NCI-H1694 treated with DMSO at 0.1 percent for 48 hours (cell line): ENCODE data around the gene MACROD2.
"Not testable (repeated sequence)": the region's sequence is repeated elsewhere in the genome, so short reads cannot be mapped to it uniquely, and the experiment has no call there.

Experiments
- DNase-seq: peaks from one replicate; lab custom pipeline; 2025; lab: John Stamatoyannopoulos, UW

Gene MACROD2

DNA sequence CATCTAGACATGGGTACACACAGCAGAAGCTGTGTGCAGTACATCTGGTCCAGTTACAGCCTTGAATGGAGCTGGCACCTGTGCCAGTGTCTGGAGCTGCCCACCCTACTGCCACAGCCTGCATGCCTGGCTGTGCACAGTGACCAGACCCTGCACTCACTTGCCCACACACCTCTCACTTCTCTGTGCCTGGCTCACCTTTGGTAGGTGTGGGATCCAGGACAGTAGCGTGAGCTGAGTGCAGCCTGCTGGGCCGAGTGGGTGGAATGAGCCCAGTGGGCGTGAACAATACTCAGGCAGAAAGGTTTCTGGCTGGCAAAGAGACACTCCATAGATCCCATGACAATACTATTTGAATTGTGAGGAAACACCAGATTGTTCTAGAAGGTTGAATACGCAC is 1181.6 kb downstream of the MACROD2 start:
- DNase-seq = no peak

DNA sequence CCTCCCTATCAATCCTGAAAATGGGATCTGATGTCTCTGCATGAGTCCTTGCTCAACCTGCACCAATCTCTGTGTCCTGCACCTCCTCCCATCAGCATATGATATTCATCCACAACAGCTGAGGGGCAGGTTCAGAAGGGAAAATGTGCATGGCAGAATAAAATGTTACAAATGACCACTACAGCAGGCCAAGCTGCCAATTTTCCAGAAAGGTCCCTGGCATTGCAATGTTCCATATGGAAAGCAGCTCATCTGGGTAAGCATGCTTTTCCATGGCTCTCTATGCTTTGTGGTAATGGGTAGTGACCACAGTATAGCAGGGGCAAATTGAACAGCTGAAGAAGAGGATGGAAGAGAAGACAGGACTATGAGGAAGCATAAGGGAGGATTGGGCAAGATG is 1183.3 kb downstream of the MACROD2 start:
- no peak for DNase-seq

DNA sequence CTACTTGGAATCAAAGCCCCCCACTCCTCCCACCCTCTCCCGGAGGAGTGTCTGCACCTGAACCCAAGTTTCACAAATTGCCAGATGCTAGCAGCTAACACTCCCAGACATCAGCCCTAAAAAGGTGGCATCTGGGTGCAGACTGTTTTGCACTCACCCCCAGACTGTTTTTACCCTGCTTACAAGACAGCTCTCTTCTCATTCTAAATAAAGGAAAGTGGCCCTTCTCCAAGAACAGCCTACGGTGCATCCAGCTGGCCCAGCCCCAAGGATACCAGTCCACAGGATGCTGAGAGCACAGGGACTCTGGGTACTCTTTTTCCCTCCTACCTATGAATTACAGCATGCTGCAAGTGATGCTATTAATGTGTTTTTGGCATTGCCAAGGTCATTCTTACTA is 1184.1 kb downstream of the MACROD2 start:
- DNase-seq = no peak

DNA sequence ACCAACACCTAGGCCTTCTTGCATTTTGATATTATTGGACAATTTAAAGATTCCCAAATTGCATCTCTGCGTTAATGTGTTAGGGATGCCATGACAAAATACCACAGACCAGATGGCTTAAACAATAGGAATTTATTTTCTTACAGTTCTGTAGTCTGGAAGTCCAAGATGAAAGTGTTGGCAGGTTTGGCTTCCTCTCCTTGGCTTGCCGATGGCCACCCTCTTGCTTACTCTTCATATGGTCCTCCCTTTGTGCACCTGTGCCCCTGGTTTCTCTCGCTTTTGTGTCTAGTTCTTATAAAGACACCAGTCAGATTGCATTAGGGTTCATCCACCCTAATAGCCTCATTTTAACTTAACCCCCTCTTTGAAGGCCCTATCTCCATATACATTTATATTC is 1184.5 kb downstream of the MACROD2 start:
- DNase-seq = no peak

DNA sequence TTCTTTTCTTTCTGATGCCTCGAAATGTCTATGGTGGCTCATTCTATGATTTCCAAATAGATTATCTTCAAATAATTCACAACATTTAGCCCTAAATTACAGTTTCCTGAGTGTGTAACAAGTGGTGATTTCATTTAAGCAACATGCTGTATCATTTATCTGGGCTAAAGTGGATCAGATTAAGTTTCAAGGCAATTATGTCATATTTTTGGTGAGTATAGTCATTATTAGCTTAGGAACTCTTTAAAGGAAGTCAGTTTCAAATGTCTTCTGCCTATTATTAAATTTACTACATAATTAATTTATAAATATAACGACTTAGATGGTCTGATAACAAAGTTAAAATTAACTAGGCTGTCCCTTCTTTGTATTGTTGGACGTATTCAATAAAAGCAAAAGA is 1190.0 kb downstream of the MACROD2 start:
- no peak for DNase-seq

DNA sequence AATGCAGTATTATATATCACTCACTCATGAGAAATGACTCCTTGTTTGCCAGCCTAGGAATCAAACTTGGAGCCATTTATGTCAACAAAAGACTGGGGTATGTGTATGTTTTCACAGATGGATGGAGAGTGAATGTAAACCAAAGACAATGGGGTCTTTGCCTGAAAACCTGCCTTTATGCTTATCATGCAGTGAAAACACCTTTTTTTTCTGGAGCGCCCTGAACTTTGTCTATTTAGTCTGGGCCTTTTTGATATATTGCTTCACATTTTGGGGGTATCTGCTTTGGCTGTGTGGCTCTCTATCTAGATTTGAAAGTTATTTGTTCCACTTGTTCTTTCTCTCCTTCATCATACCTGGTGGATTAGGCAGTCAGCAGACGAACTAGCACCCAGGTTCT is 1190.6 kb downstream of the MACROD2 start:
- no peak for DNase-seq

DNA sequence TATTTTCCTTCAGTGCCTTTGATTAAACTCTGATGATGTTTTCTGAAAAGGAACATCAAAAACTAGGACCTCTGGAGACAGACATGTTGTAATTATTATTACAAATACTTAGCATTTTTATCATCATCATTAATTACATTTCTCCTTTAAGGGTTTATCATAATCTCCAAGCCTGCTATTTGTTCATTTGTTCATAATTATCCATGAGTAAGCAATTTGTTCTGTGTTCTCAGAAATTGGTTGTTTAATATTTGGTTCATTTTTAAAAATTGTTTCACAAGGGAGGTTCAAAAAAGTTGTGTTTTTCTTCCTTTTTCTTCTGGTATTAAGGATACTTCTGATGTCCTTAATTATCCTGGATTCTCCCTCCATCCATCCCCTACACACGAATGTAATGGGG is 1192.3 kb downstream of the MACROD2 start:
- no peak for DNase-seq

DNA sequence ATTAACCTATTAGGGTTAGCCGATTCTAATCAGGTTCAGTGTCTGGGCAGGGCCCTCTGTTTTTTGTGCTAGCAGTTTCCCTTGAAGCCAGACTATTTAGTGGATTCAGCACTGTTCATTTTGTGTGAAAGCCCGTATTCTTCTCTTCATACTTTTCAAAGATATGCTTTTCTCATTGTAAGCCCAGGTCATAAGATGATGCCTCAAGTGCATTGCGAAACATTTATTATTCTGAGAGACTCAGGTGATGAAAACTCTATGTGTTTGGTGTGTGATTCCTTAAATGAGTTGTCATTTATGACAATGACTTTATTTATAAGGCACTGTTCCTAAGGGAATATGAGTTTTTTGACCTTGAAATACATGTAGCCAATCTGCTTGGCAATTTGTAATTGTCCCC is 1193.1 kb downstream of the MACROD2 start:
- DNase-seq = no peak

DNA sequence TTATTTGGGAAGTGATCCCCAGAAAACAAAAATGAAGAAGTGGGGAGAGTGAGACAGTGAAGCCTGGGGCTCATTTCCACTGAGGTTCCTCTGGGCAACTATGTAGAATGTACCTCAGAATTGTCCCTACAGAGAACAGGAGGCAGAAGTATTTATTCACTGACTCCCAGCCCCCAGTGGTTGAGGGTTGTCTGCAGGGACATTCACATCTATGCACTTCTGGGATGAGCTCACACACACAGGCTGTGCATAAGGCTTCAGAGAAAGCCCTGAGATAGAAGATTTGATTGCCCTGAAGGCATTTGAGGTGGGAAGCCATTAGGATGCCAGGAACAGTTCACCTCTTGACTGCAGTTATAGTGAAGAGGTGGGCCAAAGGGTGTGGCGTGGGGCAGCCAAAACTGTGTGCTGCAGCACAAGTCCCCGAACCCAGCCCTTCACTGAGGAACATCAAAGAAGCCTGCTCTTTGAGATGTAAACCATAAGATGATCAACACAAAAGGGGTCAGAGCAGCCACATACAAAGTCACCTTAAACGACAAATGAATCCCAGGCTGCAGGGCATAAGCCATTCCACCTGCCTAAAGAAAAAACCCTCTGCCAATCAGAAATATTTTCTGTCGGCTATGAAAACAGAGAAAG is 1195.9 kb downstream of the MACROD2 start:
- no peak for DNase-seq

DNA sequence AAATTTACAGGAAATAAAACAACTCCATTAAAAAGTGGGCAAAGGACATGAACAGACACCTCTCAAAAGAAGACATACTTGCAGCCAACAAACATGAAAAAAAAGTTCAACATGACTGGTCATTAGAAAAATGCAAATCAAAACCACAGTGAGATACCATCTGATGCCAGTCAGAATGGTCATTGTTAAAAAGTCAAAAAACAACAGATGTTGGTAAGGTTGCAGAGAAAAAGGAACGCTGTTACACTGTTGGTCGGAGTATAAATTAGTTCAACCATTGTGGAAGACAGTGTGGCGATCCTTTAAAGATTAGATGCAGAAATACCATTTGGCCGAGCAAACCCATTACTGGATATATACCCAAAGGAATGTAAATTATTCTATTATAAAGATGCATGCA is 1200.1 kb downstream of the MACROD2 start:
- DNase-seq = no peak

DNA sequence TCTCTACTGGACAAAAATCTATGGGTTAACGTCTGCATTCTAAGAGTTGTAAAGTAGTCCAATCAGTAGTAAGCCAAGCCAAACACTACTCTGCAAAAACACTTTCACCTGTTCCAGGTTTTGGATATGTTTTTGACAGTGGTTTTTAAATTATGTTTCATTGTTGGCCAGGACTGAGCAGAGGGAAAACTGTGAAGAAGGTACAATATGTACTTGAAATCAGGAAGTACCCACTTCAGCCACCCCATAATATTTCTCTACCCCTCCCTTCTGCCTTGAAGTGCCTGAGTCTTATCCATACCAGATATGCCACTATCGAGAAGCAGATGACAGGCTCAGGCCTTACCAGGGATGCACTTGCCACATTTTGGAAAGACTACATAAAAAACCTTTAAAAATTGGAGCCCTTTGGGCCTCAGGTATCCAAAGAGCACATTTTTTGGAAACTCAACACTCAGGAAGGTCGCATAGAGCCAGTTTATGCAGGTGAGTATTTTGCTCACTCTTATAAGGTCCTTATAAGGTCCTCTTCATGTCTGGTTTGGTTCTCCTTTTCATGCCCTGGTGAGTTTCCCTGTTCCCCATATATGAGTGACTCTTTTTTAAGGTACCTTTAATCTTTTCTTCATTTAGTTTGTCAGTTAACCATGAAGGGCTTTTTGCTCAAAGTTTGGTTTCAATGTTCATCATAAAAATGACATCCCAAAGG is 1201.4 kb downstream of the MACROD2 start:
- no peak for DNase-seq

DNA sequence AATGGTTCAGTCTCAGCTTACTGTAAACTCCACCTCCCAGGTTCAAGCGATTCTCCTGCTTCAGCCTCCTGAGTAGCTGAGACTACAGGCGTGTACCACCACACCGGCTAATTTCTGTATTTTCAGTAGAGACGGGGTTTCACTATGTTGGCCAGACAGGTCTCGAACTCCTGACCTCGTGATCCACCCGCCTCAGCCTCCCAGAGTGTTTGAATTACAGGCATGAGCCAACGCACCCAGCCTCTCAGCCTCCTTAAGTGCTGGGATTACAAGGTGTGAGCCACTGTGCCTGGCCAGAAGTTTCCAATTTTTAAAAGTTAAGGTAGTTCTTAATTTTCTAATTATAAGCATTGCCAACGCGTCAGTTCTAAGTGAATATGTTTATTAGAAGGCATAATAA is 1202.7 kb downstream of the MACROD2 start:
- not testable (repeated sequence) for DNase-seq

DNA sequence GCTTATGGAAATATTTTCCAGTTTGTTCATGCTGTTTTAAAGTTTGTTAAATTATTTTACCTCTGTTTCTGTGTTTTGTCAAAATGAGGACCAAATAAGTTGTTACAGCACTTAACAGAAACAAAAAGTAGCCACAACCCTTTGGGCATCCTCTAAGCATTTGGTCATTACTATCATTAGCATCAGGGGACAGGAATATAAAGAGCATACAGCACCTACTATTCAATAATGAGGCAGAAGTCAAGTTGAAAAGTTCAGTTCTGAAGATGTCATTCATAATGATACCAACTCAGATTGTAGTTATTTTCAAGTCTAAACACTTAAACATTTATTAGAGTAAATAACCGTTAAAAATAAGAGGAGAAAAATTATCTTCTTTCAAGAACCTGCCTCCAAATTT is 1204.4 kb downstream of the MACROD2 start:
- no peak for DNase-seq

DNA sequence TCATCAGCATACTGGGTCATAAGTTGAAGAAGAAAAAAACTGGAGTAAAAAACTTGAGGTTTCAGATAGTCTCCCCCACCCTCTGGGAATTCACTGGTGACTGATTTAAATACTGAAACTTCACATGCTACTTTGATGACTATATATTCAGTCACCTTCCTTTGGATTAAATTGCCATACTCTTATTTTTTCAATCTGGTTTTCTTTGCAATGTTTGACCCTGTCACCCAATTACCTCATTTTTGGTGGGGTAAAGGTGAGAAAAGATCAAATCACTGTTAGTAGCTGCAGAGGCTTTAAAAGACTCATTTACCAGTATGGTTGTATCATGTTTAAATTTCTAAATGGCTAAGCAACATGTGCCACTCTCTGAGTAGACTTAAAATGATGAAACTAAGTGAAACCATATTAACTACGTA is 1204.8 kb downstream of the MACROD2 start:
- DNase-seq = no peak

DNA sequence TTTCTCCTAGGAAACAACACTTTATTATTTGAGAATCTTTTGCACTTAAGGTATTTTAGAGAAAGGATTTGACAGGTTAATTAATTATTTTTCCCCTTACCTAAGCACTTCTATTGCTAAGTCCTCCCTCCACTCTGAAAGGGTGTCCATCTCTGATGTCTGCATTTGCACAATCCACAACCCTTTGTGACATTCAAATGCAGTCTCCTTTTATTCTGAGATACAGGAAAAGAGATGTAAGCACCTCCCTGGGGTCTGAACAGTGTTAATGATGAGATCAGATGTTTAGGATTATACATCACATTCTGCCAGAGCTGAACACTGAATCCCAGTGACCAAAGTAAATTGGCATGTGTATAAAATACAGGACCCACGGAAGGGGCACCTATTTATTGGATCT is 1206.3 kb downstream of the MACROD2 start:
- DNase-seq = no peak

DNA sequence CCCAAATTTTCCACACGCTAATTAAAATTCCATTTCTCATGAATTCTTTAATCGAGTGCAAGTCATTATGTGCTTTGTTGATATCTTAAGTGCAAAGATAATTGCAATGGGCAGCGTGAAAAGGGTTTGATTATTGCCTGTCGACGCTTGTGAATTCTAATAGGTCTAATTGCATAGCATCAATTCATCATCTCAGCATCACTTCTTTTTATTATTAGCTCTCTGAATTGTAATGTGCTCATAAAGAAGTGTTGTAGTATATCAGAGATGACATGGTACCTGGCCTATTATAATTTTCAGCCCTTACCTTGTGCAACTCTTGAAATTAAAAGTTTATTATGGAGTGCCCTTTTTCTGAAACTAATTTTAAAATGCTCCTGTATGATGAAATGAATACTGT is 1208.9 kb downstream of the MACROD2 start:
- DNase-seq = no peak

DNA sequence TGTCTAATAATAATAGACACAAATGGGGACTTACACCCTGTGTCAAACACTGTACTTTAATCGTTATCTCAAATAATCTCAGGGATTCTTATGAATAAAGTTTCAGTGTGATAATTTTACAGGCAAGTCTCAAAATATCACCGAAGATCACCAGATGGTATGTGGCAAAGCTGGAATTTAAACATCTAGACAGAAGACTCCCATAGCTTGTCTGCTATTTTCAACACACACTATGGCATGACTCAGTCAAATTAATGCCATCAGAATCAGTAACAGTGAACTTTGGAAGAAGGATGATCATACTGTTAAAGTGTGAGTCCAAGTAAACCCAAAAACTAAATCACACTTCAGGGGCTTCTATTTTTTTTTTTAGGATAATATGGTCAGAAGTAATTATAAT is 1209.7 kb downstream of the MACROD2 start:
- DNase-seq = no peak

DNA sequence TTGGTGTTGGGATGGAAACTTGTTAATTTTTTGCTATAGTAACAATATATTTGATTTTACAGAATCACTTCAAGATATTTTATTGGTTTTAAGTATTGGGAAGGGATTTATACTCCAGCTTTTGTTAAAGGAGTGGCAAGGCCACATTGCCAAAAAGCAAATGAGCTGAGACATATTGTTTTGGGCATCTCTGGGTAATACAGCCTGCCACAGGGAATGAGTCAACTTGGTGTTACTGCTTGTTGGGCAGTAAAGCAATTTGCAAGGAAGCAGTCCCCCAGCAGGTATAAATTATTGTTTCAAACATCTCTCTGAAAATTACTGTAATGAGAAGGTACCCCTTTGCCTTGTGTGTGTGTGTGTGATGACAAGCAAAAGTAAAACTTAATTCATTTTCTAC is 1210.4 kb downstream of the MACROD2 start:
- DNase-seq = no peak

DNA sequence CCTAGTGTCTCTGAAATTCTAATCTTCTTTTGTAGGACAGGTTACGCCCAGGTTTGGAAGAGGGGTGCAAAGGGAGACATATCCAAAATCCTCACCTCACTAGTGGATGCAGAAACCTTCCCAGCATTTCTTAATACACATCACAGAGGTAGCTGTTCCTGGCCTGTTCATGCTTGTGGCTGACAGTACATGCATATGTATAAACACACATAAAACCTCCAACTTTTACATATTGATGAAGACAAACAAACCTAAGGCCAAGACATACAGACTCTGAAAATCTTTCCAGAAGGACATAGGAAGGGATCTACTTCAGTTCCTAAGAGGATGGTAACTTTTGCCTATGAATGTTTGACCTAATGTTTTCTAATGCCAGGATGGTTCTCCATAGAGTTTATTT is 1214.2 kb downstream of the MACROD2 start:
- no peak for DNase-seq

DNA sequence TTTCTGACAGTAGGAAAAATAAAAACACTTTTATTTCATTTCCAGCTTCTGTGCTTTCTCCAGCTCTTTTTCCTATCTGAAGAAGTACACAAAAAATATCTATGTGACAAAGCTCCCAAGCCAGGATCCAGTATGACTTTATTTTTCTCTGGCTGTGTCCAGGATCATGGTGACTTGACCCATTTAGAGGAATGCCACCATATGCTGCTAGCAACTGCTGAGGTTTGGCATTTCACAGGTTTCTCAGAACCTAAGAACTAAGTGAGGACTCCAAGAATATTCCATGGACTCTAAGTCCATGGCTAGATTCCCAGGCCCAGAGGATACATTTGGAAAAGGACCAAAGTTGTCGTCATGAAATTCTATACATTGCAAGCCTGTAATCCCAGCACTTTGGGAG is 1218.7 kb downstream of the MACROD2 start:
- no peak for DNase-seq

DNA sequence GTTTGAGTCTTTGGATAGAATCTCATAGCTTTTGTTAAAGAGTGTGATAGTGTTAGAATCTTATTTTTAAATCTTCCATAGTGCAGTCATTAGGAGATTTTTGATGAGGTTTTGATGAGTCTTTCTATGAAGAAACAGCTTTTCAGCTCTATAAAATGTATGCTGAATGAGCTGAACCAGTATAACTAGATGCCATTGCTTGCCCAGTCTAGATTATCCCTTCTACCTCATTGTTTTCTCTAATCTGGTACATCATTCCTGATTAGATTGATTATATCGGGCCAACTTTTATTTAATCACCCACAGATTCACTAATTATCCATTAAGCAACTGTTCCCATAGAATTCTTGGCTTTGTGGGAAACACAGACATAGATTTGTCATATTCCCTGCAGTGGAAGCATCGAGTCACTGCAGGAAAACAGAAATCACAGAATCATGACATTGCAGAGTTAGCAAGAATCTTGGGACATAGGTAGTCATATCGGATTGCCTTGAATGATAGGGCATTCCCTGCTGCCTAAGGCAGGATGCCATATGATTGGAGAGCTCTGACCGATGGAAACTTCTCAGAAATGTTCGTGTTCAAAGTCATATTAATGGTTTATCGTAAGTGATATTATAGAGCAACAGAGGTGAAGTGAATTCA is 1224.8 kb downstream of the MACROD2 start:
- no peak for DNase-seq

DNA sequence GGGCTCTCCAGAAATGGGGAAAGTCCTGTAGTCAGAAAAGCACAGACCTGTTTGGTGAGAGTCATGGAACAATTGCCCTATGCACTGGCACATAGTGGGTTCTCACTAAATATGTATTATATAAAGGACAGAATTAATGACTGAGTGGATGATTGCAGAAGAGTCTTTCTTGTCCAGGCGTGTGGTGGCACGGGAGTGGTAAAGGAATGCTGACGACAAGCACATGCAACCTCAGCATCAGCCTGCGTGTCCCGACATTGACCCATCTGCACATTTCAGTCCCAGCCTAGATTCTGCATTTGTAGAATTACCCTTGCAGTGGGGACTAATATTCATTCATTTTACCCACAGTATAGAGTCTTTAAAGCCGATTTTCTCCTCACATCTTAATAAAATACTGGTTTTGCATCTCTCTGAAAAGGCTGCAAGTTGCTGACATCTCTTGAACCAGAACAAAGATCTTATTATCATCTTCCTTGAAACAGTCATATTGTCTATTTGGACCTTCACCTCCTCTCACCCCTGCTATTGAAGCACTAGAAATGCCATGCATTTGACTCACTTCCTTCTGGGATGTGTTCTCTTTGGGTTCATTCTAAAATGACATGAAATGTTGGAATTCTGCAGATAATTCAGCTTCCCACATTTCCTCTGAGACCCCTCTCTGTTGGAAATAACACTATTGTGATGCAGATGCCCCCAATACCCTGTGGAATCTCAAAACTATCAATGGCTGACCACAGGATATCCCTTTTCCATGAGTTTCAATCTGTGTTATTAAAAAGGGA is 1225.7 kb downstream of the MACROD2 start:
- no peak for DNase-seq
